Measurements from ENCODE around the gene ARHGAP30.

The ARHGAP30 gene

GRCh38 chr1:161089251-161089924 is 19.7 kb upstream of the ARHGAP30 start, which contains the start of gene NECTIN4:
NECTIN4 (minus strand) TSS chr1:161089558; CDS start chr1:161089296, 262 bp downstream.
- DNase-seq, result no peak

GRCh38 chr1:161088587-161089110 is 19.0 kb upstream of the ARHGAP30 start:
- DNase-seq, result no peak

GRCh38 chr1:161086457-161086856 is 16.8 kb upstream of the ARHGAP30 start:
- DNase-seq, result no peak

GRCh38 chr1:161085165-161085564 is 15.5 kb upstream of the ARHGAP30 start:
- no peak for DNase-seq

- no peak for DNase-seq
Measured at GRCh38 chr1:161084597-161084988, 14.9 kb upstream of the ARHGAP30 start.

- no peak for DNase-seq
Measured at GRCh38 chr1:161083748-161084596, 14.3 kb upstream of the ARHGAP30 start.

- DNase-seq, result no peak
Measured at GRCh38 chr1:161082996-161083747, 13.5 kb upstream of the ARHGAP30 start.

- DNase-seq, result no peak
Measured at GRCh38 chr1:161082483-161082882, 12.8 kb upstream of the ARHGAP30 start.

- no peak for DNase-seq
Measured at GRCh38 chr1:161081519-161081918, 11.8 kb upstream of the ARHGAP30 start.

- no peak for DNase-seq
Measured at GRCh38 chr1:161080441-161081405, 11.0 kb upstream of the ARHGAP30 start.

- DNase-seq, result no peak
Measured at GRCh38 chr1:161079436-161080110, 9.9 kb upstream of the ARHGAP30 start.

- DNase-seq, result no peak
Measured at GRCh38 chr1:161077426-161077825, 7.7 kb upstream of the ARHGAP30 start.

- no peak for DNase-seq
Measured at GRCh38 chr1:161076410-161076809, 6.7 kb upstream of the ARHGAP30 start.

GRCh38 chr1:161074676-161075368 is 5.1 kb upstream of the ARHGAP30 start:
- no peak for DNase-seq

- no peak for DNase-seq
Measured at GRCh38 chr1:161073474-161074121, 3.9 kb upstream of the ARHGAP30 start.

GRCh38 chr1:161072751-161073449 is 3.2 kb upstream of the ARHGAP30 start:
- DNase-seq, result no peak

GRCh38 chr1:161071886-161072371 is 2.2 kb upstream of the ARHGAP30 start:
- DNase-seq, result peak; percentile 51

GRCh38 chr1:161070761-161071160 is 1.1 kb upstream of the ARHGAP30 start:
- DNase-seq, result no peak

GRCh38 chr1:161069241-161069640 is 450 bp downstream of the ARHGAP30 start:
- DNase-seq, result no peak

All from activated gamma-delta T cell treated with Interleukin-2 at 50 U/mL for 16 hours (primary cell).